NT2/D1 (cell line): ENCODE data around the gene PHLPP1.

Experiments
- SUZ12 ChIP-seq: IDR thresholded peaks from 2 replicates; pipeline ENCODE4 v1.6.1; 2011; ENCODE audit not compliant: insufficient read length, insufficient read depth; ENCODE audit errors: extremely low read depth
- YY1 ChIP-seq: IDR thresholded peaks from 2 replicates; pipeline ENCODE4 v1.6.1; 2011; ENCODE audit not compliant: insufficient read length, insufficient read depth
- ZNF274 ChIP-seq: IDR thresholded peaks from 2 replicates; pipeline ENCODE4 v1.6.1; 2011; ENCODE audit warnings: mild to moderate bottlenecking, low read depth, low read length

DNA sequence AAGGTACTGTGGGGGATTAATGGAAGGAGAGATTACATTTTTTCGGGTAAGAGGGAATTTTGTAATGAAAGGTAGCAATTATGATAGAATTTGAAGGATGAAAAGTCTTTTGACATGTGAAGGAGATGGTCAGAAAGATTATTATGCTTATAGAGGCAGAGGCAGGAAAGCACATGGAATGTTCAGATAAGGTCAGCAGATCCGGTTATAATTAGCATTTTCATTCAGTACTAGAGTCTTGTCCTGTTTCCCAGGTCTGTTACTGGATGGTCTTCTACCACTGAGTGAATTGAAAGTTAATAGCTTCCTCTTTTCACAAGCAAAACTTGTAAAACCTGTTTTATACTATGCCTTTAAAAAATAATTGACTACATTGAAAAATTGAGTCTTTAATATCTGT lies 116.9 kb downstream of the PHLPP1 start:
- TF ChIP-seq YY1 (no peak), ZNF274 (no peak), SUZ12 (no peak)
